Glutamatergic neuron (in vitro differentiated cells): Measurements from ENCODE around the gene TNFSF9. TPM values are rescaled to one million over a fixed set of nuclear protein-coding genes. Genes with fewer than 3 reads are reported as not detected.
A peak's percentile ranks its signal among the peaks of the same experiment; 100 is the strongest.

Experiments
- DNase-seq: peaks from one replicate; pipeline ENCODE4 v3.0.0; 2022
- H3K27ac Mint-ChIP-seq: one replicate; pipeline ENCODE4 v1.8.0; 2020; ENCODE audit warnings: mild to moderate bottlenecking, mixed read lengths, inconsistent platforms; ENCODE audit not compliant: unreplicated experiment
- H3K27me3 Mint-ChIP-seq: one replicate; pipeline ENCODE4 v1.8.0; 2020; ENCODE audit warnings: mild to moderate bottlenecking, moderate library complexity, mixed read lengths, inconsistent platforms; ENCODE audit not compliant: unreplicated experiment
- H3K36me3 Mint-ChIP-seq: one replicate; pipeline ENCODE4 v1.8.0; 2020; ENCODE audit warnings: mild to moderate bottlenecking, mixed read lengths, inconsistent platforms; ENCODE audit not compliant: unreplicated experiment
- H3K4me1 Mint-ChIP-seq: one replicate; pipeline ENCODE4 v1.8.0; 2020; ENCODE audit warnings: mild to moderate bottlenecking, low read depth, mixed read lengths, inconsistent platforms; ENCODE audit not compliant: unreplicated experiment
- H3K4me3 Mint-ChIP-seq: one replicate; pipeline ENCODE4 v1.8.0; 2020; ENCODE audit warnings: mild to moderate bottlenecking, mixed read lengths, inconsistent platforms; ENCODE audit not compliant: unreplicated experiment
- H3K9me3 Mint-ChIP-seq: one replicate; pipeline ENCODE4 v1.8.0; 2020; ENCODE audit warnings: mild to moderate bottlenecking, moderate library complexity, mixed read lengths, inconsistent platforms; ENCODE audit not compliant: unreplicated experiment
- CTCF ChIP-seq: fragments of 200-600 bp; sonication (generic); IDR thresholded peaks from one replicate; pipeline ENCODE4 v1.5.0; 2021; ENCODE audit not compliant: partially characterized antibody, unreplicated experiment
- total RNA-seq: library from RNA; stranded (reverse); fragmentation: NEBNext Ultra II Directional; extraction: Animal tissue kit (Norgen Biotek cat#: 25700); gene quantifications from one replicate; pipeline ENCODE4 v1.2.1, GENCODE V29; 2021; ENCODE audit not compliant: unreplicated experiment

TNFSF9 gene
- total RNA-seq, 1 donor from 2014 or later: 6.9 TPM

GRCh38 chr19:6516659-6517291 lies 14.1 kb upstream of the TNFSF9 start:
- Mint-ChIP-seq H3K4me3 (peak overlapping the region; percentile 94), H3K27ac (peak overlapping the region; percentile 62), H3K4me1 (peaks cover 4% of the 10 kb centered on the region)

DNA sequence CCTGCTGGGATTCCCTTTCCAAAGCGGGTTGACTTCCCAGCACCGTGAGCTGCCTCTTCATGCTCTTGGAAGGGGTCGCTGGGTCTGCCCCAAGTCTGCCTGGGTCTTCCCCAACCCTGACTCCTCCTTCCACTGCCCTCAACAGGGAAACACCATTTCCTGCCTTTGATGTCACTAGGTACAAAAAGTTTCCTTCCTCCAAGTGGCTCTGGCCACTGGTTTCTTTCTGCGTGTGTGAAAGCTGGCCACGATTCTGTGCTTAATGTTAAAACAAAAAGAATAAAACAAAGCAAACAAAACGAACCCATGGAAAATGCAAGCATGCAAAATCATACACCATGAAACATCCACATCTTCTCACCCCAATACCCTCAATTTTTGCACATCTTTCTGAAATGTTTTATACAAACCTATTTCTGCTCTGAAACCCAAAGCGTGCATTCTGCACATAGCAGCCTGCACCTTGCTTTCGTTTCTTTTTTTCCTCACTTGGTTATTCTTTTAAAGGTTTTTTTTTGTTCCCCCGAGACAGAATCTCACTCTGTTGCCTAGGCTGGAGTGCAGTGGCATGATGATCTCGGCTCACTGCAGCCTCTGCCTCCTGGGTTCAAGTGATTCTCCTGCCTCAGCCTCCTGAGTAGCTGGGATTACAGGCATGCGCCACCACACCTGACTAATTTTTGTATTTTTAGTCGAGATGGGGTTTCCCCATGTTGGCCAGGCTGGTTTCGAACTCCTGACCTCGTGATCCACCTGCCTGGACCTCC lies 12.5 kb upstream of the TNFSF9 start:
- no peaks in the 10 kb centered on the region for H3K4me1 Mint-ChIP-seq
- H3K4me3 Mint-ChIP-seq: no peak overlapping the region
- TF ChIP-seq CTCF: no peak
- peaks cover 1% of the 10 kb centered on the region for H3K9me3 Mint-ChIP-seq
- no peak for DNase-seq
- H3K36me3 Mint-ChIP-seq: no peaks in the 10 kb centered on the region
- H3K27me3 Mint-ChIP-seq: peaks cover 3% of the 10 kb centered on the region
- H3K27ac Mint-ChIP-seq: no peak overlapping the region

More at GRCh38 chr19:6516659-6517291, 14.1 kb upstream of the TNFSF9 start:
- Mint-ChIP-seq H3K27me3 (peaks cover 4% of the 10 kb centered on the region), H3K9me3 (peaks cover 6% of the 10 kb centered on the region), H3K36me3 (no peaks in the 10 kb centered on the region)
- TF ChIP-seq CTCF: peak; percentile 94
- peak; percentile 96 for DNase-seq

GRCh38 chr19:6519289-6519688 lies 11.5 kb upstream of the TNFSF9 start:
- Mint-ChIP-seq H3K27me3 (peaks cover 3% of the 10 kb centered on the region), H3K27ac (no peak overlapping the region), H3K9me3 (peaks cover 1% of the 10 kb centered on the region), H3K36me3 (no peaks in the 10 kb centered on the region), H3K4me3 (no peak overlapping the region), H3K4me1 (no peaks in the 10 kb centered on the region)
- TF ChIP-seq CTCF: no peak
- DNase-seq: no peak

GRCh38 chr19:6521718-6522646 lies 8.8 kb upstream of the TNFSF9 start:
- no peak for TF ChIP-seq CTCF
- peaks cover 3% of the 10 kb centered on the region for H3K27me3 Mint-ChIP-seq
- H3K27ac Mint-ChIP-seq: no peak overlapping the region
- H3K4me3 Mint-ChIP-seq: no peak overlapping the region
- H3K36me3 Mint-ChIP-seq: no peaks in the 10 kb centered on the region
- H3K4me1 Mint-ChIP-seq: no peaks in the 10 kb centered on the region
- no peak for DNase-seq
- peaks cover 3% of the 10 kb centered on the region for H3K9me3 Mint-ChIP-seq
